KG1 (cell line): ENCODE measurements around the gene RNF13.
"Not testable (repeated sequence)": the region's sequence is repeated elsewhere in the genome, so short reads cannot be mapped to it uniquely, and the experiment has no call there.

Source experiments
- DNase-seq: peaks from one replicate; lab custom pipeline; 2025; lab: John Stamatoyannopoulos, UW

RNF13 gene

DNA sequence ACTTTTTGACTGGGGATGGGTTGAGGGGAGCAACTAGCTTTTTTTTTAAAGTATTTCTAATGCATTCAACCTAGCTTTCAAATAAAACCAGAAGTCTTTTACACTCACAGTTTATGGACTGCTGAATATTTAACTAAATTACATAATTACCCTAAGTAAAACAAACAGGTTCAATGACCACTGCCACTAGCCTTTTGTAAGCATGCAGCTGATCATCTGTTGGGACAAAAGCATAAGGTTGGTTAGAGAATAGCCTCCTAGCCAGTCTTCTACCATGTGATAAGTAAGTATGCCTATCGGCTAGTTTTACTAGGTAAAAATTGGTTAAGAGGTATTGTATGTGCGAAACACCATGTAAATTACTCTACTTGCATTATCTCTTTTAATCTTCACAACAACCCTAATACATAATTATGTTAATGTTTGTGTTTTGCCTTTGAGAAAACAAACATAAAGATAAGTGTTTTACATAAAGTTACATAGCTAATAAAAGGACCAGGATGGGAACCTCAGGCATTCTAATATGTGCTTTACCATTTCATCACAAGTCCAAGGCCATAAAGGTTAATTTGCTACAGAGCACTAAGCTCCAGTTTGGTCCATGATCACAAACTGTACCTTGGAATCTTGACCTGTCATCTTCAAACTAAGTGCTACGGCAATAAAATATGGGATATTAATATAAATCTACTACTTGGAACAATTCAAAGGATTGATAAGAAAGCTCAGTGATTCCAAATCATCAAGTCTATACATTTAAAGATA, 144.5 kb downstream of the RNF13 start:
- no peak for DNase-seq

DNA sequence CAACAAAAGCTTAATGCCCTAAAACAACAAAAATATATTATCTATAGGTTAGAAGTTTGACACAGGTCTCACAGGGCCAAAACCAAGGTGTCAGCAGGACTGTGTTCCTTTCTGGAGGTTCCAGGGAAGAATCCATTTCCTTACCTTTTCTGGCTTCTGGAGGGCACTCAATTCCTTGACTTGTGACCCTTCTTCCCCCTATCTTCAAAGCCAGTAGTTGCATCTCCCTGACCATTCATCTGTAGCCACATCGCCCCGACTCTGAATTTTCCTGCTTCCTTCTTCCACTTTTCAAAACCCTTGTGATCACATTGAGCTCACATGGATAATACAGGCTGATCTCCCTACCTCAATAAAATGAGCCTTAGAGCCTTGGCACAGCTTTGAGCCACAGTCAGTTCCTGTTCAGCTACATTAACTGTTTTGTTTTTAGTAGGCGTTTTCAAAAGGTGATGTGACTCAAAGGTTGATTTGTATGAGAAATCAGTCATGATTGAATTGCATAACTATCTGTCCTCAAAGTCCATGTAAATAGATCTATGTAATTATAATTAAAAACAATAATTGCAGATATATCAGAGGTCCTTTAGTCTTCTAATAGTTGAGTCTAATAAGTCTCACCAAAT, 145.3 kb downstream of the RNF13 start:
- no peak for DNase-seq

DNA sequence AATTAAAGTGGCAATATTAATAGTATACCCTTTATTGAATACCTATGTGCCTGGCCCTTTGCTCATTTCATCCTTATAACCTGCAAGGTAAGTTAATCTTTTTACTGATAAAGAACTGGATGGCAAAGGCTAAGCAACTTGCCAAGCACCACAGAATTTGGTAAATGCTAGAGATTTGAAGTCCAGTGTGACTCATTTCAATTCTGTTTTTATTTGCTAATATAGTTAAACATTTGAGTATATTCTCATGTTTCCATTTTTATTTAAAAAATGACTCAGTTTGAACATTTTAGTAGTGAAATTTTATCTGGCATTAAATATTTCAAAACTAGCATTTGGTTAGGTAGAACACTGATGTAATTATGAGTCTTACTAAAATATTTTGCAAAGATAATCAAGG, 146.4 kb downstream of the RNF13 start:
- DNase-seq = no peak

DNA sequence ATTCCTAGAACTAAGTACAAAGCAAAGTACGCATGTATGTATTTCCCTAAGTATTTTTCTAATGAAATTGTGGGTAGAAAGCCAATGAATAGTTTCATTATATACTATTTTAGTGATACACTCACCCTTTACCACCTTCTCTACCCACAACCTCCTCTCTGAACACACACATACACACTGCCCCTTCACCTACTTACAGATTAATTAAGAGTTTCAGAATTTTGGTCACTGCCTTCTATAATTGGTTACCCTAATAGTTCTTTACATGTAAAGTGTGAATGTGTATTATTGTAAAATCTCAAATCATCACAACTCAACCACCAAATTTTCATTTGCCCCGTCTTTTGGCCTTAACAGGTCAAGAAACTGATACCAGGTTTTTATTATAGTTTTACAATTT, 150.5 kb downstream of the RNF13 start:
- no peak for DNase-seq

DNA sequence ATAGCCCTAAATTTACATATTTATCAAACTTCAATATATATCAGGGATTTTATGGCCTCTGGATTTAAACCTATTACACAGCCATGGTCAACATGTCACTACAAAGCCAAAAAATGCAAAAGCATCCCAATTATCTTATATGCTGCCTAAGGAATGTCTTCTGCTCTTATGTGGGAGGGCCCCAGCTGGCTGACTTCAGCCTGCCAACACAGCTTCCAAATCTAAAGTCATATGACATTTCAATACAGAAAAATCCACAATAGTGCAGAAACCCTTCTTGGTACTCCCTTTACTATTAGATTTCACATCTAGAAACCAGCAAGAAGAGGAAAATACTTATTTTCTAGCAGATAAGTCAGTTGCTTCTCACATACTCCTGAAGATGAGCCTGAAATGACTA, 151.3 kb downstream of the RNF13 start:
- no peak for DNase-seq

DNA sequence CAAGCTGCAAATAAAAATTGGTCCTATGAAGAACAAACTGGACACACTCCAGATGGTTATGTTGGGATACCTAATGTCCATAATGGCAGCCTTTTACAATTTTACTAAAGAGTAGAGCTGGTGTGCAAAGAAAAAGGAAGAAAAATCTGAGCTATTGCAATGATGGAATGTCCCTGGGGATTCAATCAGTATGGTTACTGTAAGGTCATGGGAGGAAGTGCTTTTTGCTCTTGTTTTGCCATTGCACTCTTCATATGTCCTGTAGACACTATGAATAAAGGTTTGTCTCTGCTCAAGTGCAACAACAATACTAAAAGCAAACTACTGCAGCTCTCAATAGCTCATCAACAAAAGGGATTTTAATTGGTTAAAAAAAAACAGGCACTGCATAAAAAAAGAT, 152.3 kb downstream of the RNF13 start:
- DNase-seq = no peak

DNA sequence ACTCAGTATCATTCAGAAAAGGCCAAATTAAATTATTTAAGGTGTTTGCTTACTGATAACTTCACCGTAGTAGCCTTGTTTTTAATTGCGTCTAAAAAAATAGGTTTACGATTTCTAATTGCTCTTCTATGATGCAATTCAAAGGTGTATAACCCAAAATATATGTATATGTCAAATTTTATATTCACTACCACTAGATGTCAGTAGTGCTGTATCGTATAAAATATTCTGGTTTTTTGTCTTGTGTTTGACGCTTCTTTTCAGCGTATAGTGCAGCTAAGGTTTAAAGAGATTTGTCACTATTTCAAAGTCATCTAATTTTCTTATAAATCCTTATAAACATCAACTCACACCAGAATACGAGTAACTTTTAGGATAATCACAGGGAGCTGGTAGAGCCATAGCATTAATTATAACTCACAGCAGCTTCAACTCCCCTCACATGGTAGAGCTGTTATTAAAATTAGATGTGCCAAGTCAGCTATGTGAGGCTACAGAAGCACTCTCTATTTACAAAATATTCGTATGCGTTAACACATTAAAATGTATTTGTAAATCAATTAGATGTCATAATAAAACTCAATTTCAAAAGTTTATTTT, 154.2 kb downstream of the RNF13 start:
- peak; percentile 14 for DNase-seq

DNA sequence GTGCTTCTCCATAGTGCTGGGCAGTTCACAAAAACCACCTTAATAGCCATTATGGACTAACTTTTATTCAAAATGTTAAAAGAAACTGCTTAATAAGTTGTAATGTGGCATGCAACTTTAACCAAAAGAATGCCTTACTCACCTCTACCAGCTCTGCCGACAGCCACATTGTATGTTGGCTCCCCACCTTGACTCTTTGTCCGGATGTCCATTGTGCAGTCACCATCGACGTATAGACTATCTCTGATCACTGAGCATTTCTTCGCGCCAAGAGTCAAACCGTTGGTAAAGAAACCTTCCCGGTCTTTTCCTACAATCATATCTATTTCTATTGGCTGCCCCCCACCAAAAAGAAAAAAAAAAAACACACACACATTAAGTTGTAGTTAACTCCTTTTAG, 155.2 kb downstream of the RNF13 start:
- DNase-seq = no peak

DNA sequence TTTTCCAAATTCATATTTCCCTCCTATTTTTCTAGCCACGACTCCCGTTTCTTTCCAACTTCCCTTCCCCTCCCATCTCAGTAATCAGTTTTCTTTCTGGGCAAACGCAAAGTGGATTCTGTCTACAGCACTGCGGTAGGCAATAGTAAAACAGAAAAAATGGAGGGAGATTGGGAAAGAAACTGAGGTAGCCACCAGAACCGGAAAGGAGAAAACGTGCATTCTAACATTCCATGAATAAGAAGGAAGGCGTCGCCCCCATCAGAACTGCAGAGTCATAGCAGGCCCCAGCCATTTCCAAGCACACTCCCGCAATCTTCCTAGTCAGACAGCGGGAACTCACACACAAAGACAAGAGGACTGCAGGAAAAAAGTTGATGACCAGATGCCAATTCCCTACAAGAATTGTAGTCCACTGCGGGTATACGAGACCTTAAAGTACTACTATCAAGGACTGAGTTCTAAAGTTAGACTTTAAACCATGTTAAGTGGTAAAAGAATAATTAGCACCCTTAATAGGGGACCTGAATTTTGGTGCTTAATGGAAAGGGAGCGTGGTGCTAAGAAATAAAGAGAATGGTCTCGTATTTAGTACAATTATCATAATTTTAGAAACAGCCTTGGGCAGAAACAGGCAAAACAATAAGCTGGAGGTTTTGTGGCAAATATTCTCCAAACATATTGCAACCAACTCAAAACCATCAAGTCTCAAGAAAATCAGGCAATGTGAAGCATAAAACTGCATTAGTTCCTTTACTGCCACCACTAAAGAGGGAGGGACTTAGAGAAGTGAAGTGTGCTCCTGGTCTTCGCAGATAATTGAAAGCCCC, 156.3 kb downstream of the RNF13 start:
- no peak for DNase-seq

DNA sequence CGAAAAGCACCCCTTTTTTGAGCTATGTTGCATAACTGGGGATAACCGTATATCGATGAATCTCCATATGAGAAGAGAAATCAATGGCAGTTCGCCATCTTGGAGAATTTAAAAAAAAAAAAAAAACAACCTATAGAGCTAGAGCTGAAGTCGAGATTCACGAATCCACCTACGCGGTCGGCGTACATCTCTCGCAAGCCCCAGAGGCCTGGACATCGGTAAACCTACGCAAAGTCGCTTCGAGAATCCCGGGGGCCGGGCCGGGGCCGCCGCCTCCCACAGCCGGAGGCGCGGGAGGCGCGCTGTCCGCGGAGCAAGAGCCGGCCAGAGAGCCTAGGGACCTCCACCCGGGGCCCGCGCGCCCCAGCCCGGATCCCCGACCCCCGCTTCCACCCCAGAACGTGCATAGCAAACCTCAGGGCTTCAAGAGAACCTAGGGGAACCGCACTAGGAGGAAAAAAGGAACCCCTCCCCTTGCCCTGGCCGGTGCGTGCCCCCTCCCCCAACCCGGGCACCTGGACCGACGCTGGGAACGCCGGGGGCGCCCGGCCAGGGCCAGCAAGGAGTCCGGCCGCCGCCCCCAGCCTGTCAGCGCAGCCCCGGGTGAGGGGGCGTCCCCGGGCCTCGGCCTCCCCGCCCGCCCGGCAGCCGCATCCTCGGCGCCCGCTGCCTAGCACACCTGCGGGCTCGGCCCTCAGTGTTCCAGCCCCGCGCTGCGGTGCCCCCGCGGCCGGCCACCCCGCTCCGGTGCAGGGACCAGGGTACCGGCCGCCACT, 157.1 kb downstream of the RNF13 start:
- no peak for DNase-seq

DNA sequence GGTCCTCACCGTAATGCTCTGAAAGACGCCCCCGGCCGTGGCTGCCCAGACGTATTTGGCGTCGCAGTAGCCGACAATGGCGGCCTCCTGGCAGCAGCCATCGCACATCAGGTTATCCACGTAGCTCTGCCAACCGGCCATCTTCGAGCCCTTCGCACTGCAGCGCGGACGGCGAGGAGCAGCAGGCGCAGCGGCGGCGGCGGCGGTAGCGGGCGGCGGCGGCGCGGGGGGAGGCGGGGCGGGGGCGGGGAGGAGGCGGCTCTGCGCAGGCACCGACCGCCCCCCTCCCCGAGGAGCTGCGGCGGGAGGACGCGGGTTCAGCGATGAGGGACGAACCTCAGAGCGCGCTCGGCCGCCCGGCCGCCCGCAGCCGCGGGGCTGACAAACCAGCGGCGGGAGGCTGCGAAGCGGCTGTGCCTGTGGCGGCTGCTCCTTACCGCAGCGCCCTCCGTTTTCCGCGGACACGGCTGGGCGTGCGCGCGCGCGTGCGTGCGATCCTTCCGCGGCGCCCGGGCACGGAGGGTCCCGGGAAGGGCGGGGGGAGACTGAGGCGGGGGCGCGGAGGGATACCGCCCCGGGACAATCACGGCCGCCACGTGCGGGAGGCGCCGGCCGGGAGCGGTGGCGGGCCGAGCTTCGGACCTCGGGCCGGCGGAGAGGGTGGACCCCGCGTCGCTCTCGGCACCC, 157.8 kb downstream of the RNF13 start, which contains the start of gene PFN2:
Gene PFN2 (minus strand): TSS at position 180 of the 687 bp plus-strand sequence. CDS start 39 bp downstream, at position 141.
- no peak for DNase-seq

DNA sequence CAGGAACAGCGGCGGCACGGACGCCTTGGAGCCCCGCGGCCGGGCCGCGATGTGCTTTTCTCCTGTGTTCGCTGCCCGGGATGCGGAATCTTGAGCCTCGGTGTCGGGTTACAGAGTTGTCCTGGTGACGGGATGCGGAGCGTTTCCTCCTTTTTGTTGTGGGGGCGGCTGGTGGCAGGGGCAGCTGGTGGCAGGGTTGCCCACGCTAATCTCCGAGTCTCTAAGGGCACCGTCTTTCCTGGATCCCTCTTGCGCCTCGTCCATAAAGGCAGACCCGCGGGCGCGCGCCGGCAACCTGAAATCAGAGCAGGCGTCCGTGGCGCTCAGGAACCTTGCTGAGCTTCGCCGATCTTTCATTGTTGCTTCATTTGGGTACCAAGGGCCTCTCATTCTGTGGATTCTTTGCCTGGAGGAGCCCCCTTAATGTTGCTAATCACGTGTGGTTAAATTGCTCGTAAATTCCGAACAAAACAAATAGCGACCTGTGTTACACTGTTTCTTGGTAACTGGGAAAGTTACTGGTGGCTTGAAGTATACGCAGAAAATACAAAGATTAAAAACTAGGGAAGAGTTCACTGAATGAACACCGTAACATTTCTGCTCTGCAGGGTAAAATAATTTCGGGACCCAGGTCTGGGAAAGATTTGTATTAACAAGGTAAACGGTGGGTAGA, 158.5 kb downstream of the RNF13 start:
- DNase-seq = no peak

DNA sequence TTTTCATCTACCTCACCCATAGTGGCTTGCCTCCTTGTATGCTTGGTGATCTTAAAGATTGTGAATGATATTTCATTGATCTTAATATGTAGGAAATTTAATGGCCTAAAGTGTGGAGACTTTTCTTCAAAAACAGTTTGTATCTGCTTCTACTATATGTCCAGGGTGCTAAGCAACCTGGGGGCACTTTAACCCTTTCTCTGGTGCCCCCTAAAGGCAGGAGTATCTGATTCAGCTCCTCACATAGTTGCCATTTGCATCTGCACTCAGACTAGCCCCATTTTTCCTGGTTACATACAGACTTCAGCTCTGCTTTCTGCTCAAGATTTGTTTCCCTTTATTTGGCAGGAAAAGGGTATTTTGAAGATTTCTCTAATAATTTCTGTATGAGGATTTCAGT, 162.9 kb downstream of the RNF13 start:
- DNase-seq = no peak

DNA sequence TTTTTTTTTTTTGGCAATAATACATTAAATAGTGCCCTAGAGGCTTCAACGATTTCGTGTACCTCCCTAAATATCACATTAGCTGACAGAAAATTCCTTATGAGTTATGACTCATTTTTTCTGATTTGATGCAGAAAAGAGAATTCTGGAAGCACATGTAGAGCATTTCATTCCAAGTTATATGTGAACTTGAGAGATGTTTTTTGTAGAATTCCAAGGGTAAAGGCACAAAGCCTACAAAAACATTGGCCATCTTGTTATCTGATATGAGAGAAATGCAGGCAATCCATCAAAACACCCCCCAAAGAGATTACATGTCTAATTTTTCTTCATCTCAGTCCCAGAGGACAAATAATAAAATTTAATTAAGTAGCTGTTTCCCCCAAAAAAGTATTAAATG, 164.4 kb downstream of the RNF13 start:
- no peak for DNase-seq

DNA sequence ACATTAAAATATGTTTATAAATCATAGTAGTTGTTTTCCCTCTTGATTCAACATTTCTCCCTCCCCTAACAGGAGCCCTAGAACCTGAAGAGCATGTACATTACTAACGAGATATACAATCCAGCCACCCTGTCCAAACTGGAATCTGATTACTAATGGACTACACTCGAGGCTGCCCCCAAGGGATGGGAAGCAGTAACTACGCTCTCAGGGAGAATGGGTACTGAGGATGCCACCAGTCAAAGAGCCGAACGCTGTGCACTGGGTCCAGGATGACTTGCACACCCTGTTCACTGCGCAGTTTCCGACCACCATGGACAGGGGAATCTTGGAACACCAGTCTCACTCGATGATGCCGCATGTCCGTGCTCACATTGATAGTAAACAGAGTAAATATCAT, 169.0 kb downstream of the RNF13 start:
- not testable (repeated sequence) for DNase-seq

DNA sequence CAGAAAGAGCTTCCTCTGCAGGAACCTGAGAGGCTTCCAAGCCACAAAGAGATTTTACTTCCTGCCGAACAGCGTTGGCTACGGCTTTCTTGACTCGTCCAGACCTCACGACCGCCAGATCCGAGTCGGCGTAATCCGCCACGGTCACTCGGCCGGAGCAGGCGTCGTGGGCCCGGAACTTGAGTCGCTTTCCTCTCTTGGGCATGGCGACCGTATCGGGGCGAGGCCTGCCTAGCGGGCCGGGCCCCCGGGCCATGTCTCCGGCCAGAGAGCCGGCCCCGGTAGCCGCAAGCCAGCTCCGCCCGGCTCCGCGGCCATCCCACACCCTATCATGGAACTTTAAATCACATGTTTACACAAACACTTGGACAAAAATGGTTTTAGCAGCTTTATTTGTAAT, 170.0 kb downstream of the RNF13 start:
- DNase-seq = not testable (repeated sequence)

DNA sequence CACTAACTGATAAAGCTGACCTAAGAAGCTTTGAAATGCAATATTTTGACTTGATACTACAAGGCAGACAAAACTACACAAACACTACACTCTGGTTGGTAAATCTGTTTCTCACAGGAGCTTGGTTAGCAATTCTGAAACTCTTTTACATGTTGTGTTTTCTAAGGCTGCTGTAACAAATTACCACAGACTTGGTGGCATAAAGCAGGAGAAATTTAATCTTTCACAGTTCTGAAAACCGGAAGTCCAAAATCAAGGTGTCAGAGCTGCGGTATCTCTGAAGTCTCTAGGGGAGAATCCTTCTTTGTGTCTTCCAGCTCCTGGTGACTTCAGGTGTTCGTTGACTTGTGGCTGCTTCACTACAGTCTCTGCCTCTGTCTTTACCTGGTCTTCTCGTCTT, 170.6 kb downstream of the RNF13 start:
- DNase-seq = no peak

DNA sequence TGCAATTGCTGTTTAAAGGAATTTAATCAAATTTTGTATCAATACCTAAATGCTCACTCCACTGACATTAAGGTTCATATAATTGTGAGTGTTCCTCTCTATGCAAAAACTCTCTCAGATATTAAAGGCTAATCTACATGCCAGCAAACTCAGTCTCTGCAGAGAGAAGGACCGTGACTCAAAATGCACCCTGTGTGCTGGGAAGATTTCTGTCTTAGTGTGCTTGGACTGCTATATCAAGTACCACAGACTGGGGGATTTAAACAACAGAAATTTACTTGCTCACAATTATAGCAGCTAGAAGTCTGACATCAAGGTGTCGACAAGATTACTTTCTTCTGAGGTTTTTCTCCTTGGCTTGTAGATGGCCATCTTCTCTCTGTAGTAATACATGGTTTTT, 176.3 kb downstream of the RNF13 start:
- DNase-seq = no peak

DNA sequence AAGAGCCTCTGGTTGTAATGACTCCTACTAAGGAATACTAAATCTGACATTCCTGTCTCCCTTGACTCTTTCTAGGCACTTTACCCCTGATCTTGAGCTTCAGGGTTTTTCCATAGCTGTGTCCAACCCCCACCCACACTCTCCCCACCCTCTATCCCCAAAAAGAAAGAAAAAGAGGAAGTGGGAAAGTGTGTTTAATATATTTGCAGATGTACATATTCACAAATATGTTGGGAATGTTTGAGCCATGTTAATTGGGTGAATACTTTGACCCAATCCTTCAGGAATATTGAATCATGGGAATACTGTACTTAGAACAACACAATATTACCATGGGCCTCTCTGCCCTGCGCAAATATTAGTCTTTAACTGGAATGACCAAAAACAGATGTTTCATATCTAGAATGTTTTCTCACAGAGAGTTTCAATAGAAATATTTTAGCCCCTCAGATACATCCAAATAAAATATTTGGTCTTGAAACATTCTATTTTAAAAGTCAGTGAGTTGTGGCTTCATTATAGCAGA, 177.5 kb downstream of the RNF13 start:
- DNase-seq = no peak

DNA sequence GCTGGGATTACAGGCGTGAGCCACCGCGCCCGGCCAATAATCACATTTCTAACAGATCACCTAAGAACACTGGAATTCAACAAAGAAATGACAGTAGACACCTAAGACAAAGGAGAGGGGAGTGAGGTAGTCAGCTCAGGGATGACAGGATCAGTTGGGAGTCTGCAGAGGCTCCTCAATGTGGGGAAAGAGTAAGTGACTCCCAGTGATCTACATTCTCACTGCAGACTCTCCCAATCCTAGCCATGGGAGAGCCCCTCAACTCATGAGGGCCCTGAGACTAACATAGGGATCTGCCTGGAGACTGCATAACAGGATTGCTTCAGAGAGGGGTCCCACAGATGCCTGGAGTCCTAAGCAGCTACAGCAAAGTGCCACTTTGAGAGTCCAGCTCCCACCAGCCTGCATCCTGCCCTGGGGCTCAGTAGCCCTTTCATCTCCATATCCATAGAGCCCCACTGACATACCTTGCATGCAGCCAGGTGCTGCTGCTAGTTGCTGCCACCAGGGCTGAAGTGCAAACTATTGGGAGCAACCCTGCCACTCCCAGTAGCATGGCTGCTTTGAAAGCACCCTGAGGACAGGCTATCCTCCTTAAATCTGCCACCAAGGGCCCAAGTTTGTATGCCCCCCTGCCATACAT, 179.5 kb downstream of the RNF13 start:
- DNase-seq = no peak
